CD4-positive, alpha-beta T cell treated with Interferon gamma for 1 hour (primary cell): ENCODE measurements around the gene URB1.

Source experiments
- DNase-seq: peaks from one replicate; pipeline ENCODE4 v3.0.0-alpha.2; 2020

The URB1 gene

DNA sequence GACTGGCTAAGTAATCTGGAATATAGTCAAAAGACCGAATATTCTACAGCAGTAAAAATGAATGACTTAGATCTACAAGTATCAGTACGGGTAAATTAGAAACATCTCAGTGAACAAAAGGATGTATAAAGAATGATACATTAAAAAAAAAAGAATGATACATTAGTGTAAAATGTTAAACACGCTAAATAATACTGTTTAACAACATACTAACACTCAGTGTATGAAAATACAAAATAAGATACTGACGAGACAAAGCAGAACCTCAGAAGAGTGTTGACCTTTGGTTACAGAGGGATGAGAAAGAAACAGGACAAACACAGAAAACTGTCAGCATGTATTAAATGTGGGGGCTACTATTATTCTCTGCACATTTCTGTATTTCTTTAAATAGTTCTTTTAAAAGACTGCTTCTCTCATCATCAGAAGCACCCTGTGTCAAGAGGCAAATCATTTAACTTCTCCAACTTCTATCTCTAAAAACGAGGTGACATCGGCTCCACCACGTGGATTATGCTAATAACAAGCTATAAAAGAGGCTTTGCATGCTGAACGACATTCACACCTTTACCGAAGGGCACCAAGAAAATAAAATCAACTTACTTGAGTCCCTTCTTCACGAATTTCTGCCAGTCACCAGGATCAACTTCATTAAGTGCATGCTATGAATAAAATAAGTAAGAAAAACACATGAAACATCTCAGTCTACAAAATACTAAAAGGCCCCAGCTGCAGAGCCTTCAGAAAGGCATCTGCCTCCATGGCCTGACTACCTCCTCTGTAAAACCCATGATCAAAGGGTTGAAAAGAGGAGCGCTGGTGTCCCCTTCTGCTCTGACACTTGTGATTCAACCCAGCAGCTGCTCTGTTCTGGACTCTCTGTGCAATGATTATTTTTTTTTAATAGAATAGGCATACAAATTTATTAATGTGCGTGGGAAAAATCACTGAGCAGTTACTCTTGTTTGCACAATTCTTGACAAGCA, 51.7 kb downstream of the URB1 start:
- DNase-seq = no peak

DNA sequence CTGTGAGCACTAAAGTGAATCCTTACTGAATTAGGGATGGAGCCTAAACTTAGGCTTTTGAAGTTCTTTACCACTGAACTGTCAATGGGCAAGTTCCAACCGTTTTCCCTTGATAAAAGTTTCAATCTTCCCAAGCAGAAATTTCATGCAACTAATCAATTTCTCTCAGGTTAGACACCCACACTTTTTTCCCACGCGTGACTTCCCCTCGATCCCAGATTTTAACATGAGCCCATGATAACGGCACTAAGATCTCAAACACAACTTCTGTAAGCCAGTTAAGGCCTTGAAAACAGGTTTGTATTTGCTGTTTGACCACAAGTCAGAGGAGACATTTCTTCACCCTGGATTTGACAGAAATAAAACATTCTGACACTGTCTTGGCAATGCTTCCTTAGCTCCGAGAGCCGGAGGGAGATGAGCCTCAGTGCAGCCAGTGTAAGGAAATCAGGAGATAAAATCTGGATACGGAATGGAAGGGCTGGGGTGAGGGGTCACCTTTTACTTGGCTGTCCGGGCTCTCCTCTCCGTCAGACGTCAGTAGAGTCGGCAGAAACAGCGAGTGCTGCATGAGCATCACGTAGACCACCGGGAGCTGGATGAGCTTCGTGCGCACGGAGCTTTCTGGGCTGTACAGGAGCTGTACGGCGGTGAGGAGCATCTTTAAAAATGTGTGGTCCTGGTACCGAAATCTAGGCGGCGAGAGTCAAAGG, 54.4 kb downstream of the URB1 start:
- DNase-seq = no peak

- no peak for DNase-seq
These were observed 55.6 kb downstream of the URB1 start for GRCh38 chr21:32337206-32337605.

GRCh38 chr21:32336711-32337110, 56.1 kb downstream of the URB1 start:
- DNase-seq = no peak

DNA sequence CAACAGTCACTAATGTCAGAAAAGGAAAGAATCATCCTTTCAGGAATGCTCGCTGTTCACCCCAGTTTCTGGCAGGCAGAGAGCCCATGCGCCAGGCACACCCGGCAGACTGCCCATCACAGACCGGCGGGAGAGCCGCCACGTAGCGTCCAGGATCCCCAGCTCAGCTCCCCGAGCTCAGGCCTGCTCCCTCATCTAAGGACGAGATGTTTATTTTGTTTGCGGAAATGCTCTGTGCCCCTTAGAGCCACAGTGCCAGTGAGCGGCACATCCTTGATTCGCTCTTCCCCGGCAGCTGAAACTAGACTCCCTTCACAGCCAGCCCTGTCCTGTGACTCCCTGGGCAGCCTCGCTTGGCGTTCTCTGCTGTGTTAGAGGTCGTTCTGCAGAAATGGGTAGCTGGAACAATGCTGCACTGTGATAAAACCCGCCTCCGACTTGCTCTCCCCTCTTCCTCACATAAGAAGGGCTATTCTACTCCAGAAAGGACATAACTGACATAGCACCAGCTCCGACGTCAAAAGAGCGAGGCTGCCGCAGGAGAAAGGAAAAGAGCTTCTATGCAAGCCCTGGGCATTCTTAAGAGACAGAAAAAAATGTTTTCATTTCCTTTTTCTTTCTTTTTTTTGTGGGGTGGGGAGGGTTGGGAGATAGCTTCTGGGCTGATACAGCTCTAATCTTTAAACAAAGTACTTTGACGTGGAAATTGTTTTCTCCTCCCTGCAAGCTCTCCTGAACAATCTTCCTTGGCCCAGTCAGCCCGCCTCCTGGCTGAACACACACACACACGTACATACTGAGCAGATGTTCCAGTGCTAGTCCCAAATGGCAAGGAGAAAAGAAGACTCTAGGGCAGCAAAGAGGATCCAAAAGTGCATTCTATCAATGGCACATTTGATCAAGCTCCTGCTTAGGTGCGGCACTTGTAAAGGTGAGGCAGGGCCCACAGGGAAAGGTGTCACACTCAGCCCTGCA, 56.9 kb downstream of the URB1 start:
- no peak for DNase-seq

GRCh38 chr21:32334980-32335531, 57.8 kb downstream of the URB1 start:
- no peak for DNase-seq

- DNase-seq = no peak
These were observed 58.7 kb downstream of the URB1 start for GRCh38 chr21:32333953-32334673.

GRCh38 chr21:32332463-32332951, 60.3 kb downstream of the URB1 start:
- DNase-seq = no peak

GRCh38 chr21:32331444-32332305, 61.1 kb downstream of the URB1 start:
- DNase-seq = no peak

GRCh38 chr21:32330784-32331311, 62.0 kb downstream of the URB1 start:
- DNase-seq = no peak

DNA sequence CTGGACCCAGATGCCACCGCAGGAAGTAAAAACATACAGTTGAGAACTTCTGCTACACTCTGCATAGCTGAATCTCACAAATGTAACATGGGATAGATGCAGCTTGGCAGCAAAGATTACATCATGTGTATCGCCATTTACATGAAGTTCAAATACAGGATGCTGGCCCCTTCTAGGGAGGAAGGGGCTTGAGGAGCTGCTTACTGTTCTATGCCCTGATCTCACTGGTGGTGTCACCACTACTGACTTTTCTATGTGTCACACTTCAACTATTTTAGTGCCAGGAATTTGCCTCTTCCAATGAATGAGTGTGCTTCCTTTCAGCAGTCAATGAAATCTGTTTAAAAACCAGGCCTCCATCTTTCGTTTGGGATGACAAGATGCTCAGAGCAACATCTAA, 63.0 kb downstream of the URB1 start:
- DNase-seq = no peak

DNA sequence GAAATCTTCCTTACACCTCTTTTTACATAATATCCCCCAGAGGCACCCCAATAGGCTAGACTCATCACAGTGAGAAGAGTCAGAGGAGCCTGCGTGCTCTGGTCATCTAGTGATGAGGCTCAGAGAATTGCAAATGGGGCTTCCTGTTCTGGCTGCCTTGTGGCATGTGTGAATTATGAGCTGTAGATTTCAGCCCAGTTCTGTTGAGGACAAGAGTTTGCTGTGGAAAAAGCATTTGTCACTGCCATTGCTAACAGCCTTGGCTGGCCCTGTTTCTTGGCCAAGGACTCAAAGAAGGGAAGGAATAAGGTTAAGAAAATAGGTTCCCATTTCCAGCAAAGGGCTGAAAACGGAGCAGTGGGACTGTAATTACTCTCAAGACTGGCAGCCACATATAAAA, 63.5 kb downstream of the URB1 start:
- no peak for DNase-seq

- no peak for DNase-seq
These were observed 64.2 kb downstream of the URB1 start for GRCh38 chr21:32328595-32328994.

GRCh38 chr21:32325706-32326105, 67.1 kb downstream of the URB1 start:
- DNase-seq = no peak

DNA sequence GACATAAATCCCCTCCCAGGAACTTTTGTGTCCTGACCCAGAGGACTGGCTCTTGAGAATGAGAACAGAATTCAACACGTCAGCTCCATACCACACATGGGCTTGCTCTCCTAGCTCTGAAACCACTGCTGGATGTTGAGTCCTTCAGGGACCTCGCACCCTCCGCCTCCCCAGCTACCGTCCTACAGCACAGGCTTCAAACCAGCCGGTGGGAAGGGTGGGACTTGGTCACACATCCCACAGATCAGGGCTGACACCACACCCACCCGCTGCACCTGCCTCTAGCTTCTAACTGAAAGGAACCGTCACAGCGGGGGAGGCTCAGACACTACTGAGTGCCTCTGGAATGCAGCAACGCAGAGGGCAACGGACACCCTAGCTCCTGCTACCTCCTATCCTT, 70.1 kb downstream of the URB1 start:
- DNase-seq = no peak

GRCh38 chr21:32322103-32322502, 70.7 kb downstream of the URB1 start:
- no peak for DNase-seq

- DNase-seq = no peak
These were observed 71.3 kb downstream of the URB1 start for GRCh38 chr21:32321480-32321879.

GRCh38 chr21:32320726-32321125, 72.1 kb downstream of the URB1 start:
- DNase-seq = no peak

GRCh38 chr21:32320059-32320458, 72.8 kb downstream of the URB1 start:
- DNase-seq = no peak

DNA sequence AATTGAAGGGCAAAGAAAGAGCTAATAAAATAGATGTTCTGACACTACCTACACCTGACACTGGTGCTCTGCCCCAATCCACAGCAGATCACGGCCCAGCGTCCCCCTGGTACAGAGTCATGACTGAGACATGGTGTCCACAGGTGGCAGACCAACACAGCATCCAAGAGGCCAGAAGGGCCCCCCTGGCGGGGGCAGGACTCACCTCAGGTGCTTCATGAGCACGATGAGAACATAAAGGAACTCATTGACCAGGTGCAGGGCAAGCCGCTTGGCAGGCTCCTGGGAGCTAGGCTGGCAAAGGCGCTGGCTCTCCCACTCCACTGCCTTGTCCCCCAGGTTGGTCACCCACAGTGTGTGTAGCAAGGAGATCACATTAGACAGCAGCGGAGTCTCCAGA, 73.8 kb downstream of the URB1 start:
- no peak for DNase-seq
